Uterus (tissue), 4 donors: ENCODE measurements around the gene CUTC. TPM values are rescaled to one million over a fixed set of nuclear protein-coding genes. Genes with fewer than 3 reads are reported as not detected.
A peak's percentile ranks its signal among the peaks of the same experiment; 100 is the strongest.

Experiments
- DNase-seq, 2 donors: peaks; one replicate each; pipeline ENCODE4 v3.0.0-alpha.2; 2019 to 2020
- H3K27ac ChIP-seq, 2 donors: fragments of 200-600 bp; sonication (generic); 1 replicate in 1 of 2; 2 replicates in 1 of 2; pipeline ENCODE4 v1.5.1; 2016 to 2018
- H3K27me3 ChIP-seq, 2 donors: fragments of 200-600 bp; sonication (generic); one replicate each; pipeline ENCODE4 v1.5.1; 2018 to 2019; ENCODE audit warnings: control low read depth in 1 of 2
- H3K36me3 ChIP-seq, 2 donors: fragments of 200-600 bp; sonication (generic); one replicate each; pipeline ENCODE4 v1.5.1; 2019; ENCODE audit warnings: control low read depth in 1 of 2
- H3K4me1 ChIP-seq, 2 donors: fragments of 200-600 bp; sonication (generic); one replicate each; pipeline ENCODE4 v1.5.1; 2018 to 2019; ENCODE audit warnings: control low read depth in 1 of 2
- H3K4me3 ChIP-seq, 2 donors: fragments of 200-600 bp; sonication (generic); 1 replicate in 1 of 2; 2 replicates in 1 of 2; pipeline ENCODE4 v1.5.1; 2018 to 2019; ENCODE audit warnings: mild to moderate bottlenecking in 1 of 2
- H3K9me3 ChIP-seq, 2 donors: fragments of 200-600 bp; sonication (generic); one replicate each; pipeline ENCODE4 v1.5.1; 2019; ENCODE audit warnings: control low read depth in 1 of 2
- POLR2A ChIP-seq, 2 donors: fragments of 450-650 bp; IDR thresholded peaks; one replicate each; pipeline ENCODE4 v1.6.1; 2016; ENCODE audit warnings: antibody characterized with exemption in 2 of 2, mild to moderate bottlenecking in 1 of 2, moderate library complexity in 1 of 2
- intact Hi-C: fragments of 100-400 bp; cut with DNase I; formaldehyde crosslinking; loops from one replicate; pipeline ENCODE4 v1.15.1; 2023; ENCODE audit warnings: low total_unique reads
- total RNA-seq, 4 donors: library from RNA; depleted of rRNA in 3 of 4; stranded (reverse); fragments of >200 nt in 3 of 4; gene quantifications; one replicate each; pipeline versions ENCODE4 v1.1.0 to v1.2.4, GENCODE V29; 2014 to 2023
- TF ChIP-seq, protein P1 (sequence below), 4 experiments: fragments of 200-600 bp in 2 of 4; fragments of 450-650 bp in 2 of 4; sonication (generic) in 2 of 4; IDR thresholded peaks; one replicate each; pipeline ENCODE4 v1.5.1; 2016 to 2019; ENCODE audit warnings: antibody characterized with exemption in 4 of 4, mild to moderate bottlenecking in 2 of 4, moderate library complexity in 1 of 4
- donor health status: DM: yes; HTN: yes; CAD: no.

Gene CUTC, protein sequence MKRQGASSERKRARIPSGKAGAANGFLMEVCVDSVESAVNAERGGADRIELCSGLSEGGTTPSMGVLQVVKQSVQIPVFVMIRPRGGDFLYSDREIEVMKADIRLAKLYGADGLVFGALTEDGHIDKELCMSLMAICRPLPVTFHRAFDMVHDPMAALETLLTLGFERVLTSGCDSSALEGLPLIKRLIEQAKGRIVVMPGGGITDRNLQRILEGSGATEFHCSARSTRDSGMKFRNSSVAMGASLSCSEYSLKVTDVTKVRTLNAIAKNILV
- total RNA-seq, result 10 to 100 TPM in 2 of 4 donors, 1 to 10 TPM in 2; 4.4 to 26.6 (median 14.4) TPM

DNA sequence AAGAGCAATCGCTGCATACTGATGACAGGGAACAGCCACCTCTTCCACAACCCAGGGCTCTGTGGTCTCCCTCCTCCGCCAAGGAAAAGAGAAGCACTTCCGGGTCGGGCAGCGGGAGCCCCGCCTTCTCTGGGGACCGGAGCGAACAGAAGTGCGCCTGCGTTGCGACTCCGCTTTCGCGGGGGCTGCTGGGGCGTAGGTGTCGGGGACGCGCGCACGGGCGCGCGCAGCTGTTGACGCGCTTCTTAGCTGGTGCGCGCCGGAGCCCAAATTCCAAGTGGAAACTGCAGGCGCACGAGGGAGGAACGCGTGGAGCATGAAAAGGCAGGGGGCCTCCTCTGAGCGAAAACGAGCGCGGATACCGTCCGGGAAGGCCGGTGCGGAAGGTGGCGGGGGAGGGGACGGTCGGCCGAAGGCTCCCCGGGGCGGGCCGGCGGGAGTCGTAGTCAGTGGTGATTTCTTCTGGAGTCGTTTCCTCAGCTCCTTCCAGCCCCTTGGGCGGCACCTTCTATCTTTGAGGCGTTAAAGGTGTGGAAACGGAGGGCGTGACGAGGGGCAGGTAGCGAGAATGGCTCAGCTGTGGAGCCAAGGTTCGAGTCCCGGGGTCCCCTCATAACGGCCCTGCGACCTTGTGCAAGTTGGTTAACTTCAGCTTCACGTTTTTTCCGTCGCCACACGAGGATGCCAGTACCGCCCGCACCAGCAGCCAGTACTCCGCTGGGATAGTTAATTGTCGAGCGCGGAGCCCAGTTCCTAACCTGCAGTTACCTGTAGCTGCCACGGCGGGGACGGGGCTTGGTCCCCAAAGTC, at the start of gene CUTC, which contains the start of gene COX15:
Gene CUTC, plus strand, starts transcription at position 202 of the 810 bp plus-strand sequence. Its CDS starts 115 bp downstream, at position 317.
Gene COX15, minus strand, starts transcription at position 95 of the 810 bp plus-strand sequence. Its CDS starts 78 bp downstream, at position 17.
- Histone ChIP-seq H3K4me3 (peak within 1 kb of the TSS; percentile 90 to 92), H3K9me3 (no peaks in the 10 kb centered on the region), H3K27ac (peak within 1 kb of the TSS; percentile 84 to 85), H3K4me1 (peaks cover 0 to 6% of the 10 kb centered on the region in 2 donors), H3K27me3 (no peaks in the 10 kb centered on the region), H3K36me3 (no peaks in the 10 kb centered on the region)
- intact Hi-C loops, result no loop called here
- TF ChIP-seq POLR2A (IDR thresholded peaks at IDR 0.05), result peak; percentile 86 to 94
- TF ChIP-seq, protein P1, sequence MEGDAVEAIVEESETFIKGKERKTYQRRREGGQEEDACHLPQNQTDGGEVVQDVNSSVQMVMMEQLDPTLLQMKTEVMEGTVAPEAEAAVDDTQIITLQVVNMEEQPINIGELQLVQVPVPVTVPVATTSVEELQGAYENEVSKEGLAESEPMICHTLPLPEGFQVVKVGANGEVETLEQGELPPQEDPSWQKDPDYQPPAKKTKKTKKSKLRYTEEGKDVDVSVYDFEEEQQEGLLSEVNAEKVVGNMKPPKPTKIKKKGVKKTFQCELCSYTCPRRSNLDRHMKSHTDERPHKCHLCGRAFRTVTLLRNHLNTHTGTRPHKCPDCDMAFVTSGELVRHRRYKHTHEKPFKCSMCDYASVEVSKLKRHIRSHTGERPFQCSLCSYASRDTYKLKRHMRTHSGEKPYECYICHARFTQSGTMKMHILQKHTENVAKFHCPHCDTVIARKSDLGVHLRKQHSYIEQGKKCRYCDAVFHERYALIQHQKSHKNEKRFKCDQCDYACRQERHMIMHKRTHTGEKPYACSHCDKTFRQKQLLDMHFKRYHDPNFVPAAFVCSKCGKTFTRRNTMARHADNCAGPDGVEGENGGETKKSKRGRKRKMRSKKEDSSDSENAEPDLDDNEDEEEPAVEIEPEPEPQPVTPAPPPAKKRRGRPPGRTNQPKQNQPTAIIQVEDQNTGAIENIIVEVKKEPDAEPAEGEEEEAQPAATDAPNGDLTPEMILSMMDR (IDR thresholded peaks at IDR 0.05), result peak in 2 of 4 experiments; percentile 20 to 39
- peak; percentile 97 to 98 for DNase-seq

DNA sequence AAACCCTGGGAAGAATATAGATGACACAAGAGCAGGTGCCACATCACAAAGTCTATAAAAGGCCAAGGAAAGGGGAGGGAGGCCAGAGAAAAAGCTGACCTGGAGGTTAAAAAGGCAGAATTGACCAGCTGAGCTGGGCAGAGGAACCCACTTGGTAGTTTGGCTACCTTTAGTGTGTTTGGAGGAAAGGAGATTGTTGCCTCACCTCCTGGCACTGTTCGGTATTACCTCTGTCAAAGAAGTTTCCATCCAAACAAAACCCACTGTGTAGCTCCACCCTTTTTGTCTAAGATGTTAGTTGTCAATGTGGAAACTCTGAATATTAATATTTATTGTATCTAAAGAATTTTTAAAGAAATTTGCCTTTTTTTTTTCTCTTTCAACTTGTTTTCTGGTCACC, 49.3 kb upstream of the CUTC start:
- no peak overlapping the region for H3K4me3 ChIP-seq
- no peak overlapping the region for H3K27ac ChIP-seq
- intact Hi-C loops, result no loop called here
- H3K4me1 ChIP-seq, result no peaks in the 10 kb centered on the region
- DNase-seq, result no peak
- no peaks in the 10 kb centered on the region for H3K9me3 ChIP-seq
- no peaks in the 10 kb centered on the region for H3K27me3 ChIP-seq
- no peaks in the 10 kb centered on the region for H3K36me3 ChIP-seq
- no peak for TF ChIP-seq POLR2A (IDR thresholded peaks at IDR 0.05)
- TF ChIP-seq, protein P1 (IDR thresholded peaks at IDR 0.05), result no peak

DNA sequence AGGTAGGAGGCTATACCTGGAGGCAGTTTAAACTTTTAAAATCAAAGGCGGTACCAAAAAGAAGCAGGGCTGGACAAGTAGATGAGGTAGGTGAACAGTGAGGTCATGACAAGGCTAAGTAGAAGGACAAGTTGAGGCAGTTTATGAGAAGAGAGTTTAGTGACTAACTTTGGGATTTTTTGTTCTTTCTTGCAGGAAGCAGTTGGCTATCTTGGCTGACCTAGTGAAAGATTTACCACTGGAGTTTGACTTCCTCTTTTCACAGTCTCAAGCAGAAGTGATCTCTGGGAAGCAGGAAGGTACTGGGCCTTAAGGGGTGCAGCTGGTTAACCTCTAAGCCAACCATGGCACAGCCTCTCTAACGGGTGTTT, 46.5 kb upstream of the CUTC start:
- no peak overlapping the region for H3K27ac ChIP-seq
- no peaks in the 10 kb centered on the region for H3K36me3 ChIP-seq
- no peaks in the 10 kb centered on the region for H3K4me1 ChIP-seq
- no peak for DNase-seq
- H3K27me3 ChIP-seq, result no peaks in the 10 kb centered on the region
- intact Hi-C loops, result no loop called here
- TF ChIP-seq, protein P1 (IDR thresholded peaks at IDR 0.05), result no peak
- TF ChIP-seq POLR2A (IDR thresholded peaks at IDR 0.05), result no peak
- H3K4me3 ChIP-seq, result no peak overlapping the region
- no peaks in the 10 kb centered on the region for H3K9me3 ChIP-seq

DNA sequence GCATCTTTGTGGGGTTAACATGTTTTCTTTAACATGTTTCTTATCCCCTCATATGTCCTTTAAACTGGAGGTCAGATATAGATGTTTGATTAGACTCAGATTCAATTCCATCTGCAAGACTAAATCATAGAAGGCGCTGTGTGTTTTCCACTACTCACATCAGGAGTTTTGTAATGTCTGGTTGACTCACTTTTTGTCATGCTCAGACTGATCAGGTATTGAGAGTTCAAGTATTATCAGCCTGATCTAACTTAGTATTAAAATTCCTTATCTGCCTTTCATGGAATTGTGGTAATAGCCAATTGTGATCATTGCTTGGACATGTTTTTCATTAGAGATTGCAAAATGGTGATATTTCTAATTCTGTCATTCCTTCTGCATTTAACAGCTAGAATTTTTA, 42.6 kb upstream of the CUTC start:
- Histone ChIP-seq H3K4me1 (no peaks in the 10 kb centered on the region), H3K9me3 (no peaks in the 10 kb centered on the region), H3K27ac (no peak overlapping the region), H3K4me3 (no peak overlapping the region), H3K36me3 (no peaks in the 10 kb centered on the region), H3K27me3 (no peaks in the 10 kb centered on the region)
- DNase-seq, result no peak
- TF ChIP-seq POLR2A (IDR thresholded peaks at IDR 0.05), result no peak
- TF ChIP-seq, protein P1 (IDR thresholded peaks at IDR 0.05), result no peak
- intact Hi-C loops, result no loop called here
